CD4-positive, alpha-beta T cell treated with Interleukin-17A for 4 hours (primary cell): ENCODE data around the gene PAK4.
"Not testable (repeated sequence)": the region's sequence is repeated elsewhere in the genome, so short reads cannot be mapped to it uniquely, and the experiment has no call there.

Experiments
- DNase-seq: peaks from one replicate; pipeline ENCODE4 v3.0.0-alpha.2; 2020; ENCODE audit warnings: mixed read lengths

Gene PAK4

DNA sequence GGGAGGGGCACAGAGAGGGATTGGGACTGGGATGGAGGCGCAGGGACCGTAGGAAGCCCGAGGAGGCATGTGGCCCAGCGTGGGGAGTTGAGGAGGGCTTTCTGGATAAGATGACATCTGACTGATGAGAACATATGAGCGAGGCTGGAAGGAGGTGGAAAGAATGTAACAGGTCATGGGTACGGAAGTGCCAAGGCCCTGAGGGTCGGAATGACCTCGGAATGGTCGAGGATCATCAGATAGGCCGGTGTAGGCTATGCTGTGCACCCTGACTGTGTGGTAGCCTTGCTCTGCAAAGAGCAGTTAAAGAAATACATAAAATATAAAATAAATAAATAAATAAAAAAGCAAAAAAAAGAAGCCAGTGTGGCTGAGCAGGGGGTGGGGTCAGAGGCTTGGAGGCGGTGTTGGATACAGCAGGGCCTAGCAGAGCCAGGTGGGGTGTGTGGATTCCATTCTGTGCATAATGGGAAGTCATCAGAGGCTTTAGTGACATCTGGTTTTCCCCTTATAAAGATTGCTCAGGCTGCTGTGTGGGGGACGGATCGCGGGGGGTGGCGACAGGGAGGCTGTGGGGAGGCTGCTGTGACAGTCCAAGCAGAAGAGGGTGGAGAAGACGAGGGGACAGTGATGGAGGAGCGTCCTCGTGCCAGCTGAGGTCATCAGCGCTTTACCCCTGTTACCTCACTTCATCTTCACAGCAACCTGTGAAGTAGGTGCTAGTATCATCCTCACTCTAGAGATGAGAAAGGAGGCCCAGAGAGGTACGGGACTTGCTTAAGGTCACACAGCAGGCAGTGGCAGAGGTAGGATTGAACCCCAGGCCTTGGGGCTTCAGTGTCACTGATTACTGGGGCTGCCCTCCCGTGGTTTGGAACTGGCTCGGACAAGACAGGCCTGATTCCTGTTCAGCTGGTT, 5.0 kb downstream of the PAK4 start:
- DNase-seq, result no peak

DNA sequence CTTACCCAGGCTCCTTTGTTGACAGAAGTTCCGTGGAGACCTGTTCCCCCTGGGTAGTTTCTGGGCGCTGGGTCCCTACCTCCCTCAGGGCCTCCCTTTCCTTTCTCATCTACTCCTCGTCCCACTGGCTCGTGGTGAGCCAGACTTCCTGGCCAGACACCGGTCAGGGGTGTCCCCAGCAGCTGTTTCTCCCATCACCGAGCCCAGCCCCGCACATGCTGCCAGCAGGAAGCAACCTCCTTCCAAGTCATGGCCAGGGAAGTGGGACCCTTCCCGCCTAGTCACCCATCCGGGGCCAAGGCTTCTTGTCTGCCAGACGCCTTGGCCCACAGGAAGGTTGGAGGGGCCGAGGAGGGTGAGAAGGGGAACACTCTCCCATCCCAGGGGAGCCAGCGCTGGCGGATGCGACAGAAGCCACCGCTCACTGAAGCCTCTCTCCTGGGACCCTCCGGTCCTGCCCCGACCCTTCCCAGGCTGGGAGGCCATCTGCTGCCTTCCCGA, 5.7 kb downstream of the PAK4 start:
- no peak for DNase-seq

DNA sequence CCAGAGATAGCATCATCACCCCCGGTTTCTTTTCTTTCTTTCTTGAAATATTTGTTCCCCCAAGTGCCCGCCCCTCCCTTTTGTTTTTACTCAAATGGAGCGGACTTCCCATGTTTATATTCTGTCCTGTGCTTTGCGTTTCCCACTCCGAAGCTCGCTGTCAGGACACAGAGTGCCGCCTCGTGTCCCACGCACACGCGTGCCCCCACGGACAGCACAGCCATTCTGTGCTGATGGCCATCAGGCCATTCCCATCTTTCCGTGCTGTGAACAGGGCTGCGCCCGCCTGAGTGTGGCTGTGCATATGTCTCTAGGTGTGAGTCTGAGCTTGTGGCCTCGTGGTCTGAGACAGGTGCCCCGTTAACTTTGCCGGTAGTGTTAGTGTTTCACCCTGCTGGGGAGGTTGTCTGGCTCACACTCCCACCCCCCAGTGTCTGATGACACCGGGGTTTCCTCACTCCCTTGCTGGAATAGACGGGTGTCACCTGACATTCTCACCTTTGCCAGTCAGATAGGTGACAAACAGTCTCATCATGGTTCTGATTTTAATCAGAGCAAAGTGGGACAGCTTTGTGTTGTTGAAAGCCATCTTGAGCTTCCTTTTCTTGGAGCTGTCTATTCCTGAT, 6.9 kb downstream of the PAK4 start:
- DNase-seq, result no peak

DNA sequence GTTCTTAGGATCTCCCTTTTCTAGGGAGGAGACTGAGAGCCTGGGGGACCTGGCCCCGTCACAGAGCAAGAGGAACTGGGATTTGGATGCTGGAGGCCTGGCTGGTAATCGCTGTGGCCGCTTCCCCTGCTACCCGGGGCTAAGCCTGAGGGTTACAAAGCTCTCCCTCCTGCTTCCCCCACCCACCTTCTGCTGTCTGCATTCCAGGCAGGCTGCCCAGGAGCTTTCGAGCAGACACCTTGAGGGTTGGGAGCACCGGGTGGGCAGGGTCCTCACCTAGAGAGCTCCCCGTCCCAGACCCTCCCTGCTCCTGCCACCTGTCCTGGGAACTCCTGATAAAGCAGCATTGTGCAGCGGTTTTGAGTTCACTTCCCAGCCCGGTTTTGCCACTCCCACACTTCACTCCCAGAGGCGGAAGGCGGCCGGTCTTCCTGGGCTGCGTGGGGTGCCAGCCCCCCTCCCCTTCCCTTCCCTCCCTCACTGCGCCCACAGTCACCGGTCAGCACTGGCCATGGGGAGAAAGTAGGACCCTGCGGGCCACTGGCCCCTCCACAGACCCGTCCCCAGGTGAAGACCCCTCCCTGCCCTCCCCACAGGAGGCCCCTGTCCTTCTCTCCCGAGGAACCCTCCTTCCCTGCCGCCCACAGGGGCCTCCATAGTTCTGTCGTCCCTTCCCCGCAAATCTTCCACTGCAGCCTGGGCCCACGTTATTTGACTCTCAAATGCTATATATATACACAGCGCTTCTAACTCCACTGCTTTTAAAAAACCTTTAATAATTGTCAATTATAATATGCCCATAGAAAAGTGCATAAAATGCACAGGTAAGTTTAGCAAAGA, 8.1 kb downstream of the PAK4 start:
- DNase-seq, result no peak

DNA sequence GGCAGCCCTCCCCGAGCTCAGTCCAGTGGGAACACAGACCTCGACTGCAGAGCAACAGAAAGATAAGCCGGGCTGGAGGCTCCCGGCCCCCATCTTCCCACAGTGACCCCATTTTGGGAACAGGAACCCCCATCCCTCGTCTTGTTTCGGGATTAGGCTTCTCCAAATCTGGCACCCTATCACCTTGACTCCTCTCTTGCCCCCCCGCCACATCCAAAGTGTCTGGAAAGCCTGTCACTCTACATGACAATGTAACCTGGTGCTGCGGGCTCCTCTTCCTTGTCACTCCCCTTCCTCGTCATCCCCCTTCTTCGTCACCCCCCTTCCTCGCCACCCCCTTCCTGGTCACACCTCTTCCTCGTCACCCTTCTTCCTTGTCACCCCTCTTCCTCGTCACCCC, 10.1 kb downstream of the PAK4 start:
- DNase-seq, result no peak

DNA sequence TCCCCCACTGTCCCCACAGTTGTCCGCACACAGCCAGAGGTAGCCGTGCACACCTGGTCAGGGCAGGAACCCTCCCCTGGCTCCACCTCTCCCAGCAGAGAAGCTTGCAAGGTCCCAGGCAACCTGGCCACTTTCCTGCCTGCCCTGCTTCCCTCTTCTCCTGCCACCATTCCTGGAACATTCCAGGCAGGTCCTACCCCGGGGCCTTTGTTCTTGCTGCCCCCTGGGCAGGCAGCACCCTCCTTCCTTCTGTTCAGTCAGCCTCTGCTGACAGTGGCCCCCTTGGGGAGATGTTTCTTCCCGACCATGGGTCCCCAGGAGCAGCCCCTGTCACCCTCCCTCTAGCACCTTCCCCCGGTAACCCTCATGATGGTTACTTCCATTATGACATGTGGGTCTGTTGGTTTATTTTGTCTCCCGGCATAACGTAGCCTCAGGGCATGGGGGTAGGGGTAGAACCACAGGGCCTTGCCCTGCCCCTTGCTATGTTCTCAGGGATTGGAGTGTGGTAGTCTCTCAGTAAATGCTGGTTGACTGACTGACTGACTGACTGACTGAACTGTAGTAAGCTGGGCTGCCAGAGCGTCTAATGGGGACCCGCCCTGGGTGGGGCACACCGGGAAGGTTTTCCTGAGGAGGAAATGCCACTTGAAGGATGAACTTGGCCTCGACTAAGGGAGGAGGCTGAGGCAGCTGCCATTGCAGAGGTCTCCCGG, 10.8 kb downstream of the PAK4 start:
- DNase-seq, result no peak

DNA sequence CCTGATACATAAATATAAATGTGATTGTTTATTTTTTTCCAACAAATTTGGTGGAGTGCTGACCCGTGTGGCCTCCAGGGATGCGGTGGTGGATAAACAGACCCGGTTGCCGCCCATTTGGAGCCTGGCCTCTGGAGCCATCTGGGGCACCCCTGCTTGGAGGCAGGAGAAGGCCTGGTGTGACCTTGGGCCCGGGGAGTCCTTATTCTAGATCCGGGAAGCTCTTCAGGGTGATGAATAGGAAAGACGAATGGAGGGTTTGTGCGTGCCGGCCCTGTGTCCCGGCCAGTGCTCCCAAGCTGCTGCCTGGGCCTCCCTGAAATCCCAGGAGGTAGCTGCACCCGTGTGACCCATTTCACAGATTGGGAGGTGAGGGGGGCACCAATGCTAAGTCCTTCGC, 11.5 kb downstream of the PAK4 start:
- DNase-seq, result no peak

DNA sequence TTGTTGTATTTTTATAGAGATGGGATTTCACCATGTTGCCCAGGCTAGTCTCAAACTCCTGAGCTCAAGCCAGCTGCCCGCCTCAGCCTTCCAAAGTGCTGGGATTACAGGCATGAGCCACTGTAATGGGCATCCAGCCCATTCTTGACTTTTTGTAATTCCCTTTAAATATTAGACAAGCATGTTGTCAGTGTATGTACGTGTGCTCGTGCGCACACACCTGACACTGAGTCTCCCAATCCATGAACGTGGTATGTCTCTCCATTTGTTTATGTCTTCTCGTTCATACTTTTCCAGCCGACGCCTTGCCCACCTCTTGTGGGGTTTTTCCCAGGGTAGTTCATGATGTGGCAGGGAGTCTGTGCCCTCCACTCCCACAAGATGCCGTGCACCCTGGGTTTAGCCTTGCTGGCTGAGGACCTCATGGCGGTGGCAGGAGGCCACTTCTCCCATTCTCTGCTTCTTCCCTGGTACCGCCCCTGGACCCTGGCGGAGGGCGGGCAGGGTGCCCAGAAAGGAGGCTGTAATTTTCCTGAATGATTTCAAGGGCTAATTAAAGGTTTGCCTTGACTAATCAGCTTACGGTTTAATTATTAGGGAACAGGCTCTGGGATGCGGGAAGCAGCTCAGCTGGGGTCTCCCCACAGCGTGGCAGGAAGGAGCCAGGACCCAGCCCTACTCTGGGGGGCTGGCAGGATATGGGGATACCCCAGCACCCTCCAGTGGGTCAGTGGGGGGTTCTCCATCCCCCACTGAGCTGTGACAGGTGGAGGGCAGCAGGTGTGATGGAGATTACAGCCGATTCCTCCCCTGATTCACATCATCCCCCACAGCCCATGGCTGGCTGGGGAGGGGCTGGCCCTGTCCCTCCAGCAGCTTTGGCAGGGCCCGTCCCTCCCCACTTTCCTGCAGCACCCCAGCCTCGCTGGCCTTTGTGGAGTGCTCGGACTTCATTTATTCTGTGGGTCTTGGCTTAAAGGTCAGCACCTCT, 12.9 kb downstream of the PAK4 start:
- no peak for DNase-seq

DNA sequence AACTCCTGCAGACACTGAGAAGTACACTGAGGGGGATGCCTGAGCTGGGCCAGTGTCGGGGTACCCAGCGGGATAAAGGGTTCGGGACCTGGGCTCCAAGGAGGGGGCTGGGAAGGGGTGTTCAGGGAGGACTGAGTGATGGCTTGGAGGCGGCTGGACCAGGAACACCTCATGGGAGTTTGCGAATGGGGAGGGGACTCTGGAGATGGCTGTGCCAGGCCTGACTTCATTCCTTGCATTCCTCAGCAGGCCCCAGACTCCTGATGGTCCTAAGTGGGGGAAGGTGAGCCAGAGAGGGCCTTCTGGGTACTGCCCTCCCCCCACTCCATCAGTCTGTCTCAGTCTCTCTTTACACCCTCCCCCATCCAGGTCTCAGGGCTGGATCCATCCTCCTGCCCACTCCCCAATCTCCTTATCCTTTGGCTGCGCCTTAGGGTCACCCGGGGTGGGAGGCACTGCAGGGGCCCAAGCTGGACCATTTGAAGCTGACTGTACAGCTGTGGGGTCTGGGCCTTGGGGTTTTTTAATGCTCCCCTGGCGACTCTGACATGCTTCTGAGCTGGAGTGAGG, 13.8 kb downstream of the PAK4 start:
- DNase-seq, result no peak

DNA sequence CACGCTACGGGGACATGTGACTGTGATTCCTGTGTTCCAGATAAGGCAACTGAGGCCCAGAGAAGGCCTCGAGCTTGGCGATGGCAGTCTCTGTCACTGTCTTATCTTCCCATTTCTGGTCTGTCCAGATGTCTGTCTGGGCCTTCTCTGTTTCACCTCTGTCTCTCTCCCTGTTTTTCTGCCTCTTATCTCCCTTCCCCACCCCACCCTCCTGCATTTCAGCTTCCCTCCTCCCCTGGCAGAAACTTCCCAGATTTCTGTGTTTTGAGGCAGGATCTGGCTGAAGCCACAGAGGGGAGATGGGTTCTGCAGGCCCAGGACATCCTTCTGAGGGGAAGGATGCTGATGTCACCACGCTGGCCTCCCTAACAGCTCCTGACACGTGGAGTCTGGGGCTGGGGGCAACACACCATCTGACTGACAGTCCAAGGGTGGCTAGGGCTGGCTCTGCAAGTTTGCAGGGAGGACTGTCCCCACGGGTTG, 14.4 kb downstream of the PAK4 start:
- DNase-seq, result no peak

DNA sequence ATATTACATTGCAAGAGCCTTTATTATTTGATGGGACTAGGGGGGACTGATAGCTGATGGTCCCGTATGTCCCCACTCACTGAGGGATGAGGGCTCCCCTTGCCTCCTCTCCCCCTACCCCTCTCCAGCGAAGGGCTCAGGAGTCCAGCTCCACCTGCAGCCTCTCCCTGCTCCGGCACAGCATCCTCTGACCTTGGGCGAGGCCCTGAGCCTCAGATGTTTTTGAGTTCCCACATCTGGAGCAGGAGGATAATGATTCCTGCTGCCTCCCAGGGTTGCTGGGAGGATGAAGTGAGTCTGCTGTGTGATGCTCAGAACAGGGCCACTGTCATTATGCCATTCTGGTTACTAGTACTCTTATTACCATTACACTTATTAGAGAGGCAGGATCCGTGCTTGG, 15.0 kb downstream of the PAK4 start:
- no peak for DNase-seq

DNA sequence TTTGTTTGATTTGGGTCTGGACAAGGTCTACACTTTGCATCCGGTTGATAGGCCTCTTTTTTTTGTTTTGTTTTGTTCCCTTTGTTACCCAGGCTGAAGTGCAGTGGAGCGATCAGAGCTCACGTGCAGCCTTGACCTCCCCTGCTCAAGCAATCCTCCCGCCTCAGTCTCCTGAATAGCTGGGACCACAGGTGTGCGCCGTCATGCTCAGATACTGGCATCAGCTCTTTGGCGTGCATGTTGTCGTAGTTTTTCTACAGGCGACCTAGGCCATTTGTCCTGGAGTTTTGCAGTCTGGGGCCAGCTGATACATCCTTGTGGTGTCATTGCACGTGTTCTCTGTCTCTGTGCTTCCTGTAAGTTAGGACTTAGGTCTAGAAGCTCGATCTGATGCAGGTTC, 16.3 kb downstream of the PAK4 start:
- DNase-seq, result no peak

DNA sequence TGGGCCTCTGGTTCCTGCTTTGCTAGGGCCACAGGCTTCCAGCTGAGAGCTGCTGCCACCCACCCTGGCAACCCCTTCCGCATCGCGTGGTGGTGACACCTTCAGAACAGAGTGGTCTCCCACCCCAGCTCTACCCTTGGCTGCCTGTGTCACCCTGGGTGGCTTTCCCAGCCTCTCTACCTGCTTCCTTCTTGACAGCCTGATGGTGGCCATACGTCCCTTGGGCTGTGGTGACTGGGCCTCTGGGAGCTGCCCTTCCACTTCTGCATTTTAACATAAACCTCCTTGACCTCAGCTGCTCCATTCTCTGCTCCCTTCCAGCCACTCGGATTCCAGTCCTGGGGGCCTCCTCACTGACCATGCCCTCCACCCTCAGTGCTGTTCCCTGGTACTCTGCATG, 17.0 kb downstream of the PAK4 start:
- no peak for DNase-seq

DNA sequence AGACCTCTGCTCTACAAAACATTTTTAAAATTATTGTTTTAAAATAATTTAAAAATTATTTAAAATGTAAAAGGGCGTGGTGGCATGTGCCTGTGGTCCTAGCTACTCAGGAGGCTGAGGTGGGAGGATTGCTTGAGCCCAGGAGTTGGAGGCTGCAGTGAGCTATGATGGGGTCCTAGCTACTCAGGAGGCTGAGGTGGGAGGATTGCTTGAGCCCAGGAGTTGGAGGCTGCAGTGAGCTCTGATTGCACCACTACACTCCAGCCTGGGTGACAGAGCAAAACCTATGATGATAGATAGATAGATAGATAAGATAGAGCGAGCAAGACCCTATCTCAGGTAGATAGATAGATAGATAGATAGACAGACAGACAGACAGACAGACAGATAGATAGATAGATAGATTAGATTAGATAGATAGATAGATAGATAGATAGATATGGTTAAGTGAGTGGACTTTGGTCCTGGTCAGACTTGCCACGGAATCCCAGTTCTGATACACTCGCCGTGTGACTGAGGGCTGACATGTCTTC, 18.2 kb downstream of the PAK4 start:
- not testable (repeated sequence) for DNase-seq

DNA sequence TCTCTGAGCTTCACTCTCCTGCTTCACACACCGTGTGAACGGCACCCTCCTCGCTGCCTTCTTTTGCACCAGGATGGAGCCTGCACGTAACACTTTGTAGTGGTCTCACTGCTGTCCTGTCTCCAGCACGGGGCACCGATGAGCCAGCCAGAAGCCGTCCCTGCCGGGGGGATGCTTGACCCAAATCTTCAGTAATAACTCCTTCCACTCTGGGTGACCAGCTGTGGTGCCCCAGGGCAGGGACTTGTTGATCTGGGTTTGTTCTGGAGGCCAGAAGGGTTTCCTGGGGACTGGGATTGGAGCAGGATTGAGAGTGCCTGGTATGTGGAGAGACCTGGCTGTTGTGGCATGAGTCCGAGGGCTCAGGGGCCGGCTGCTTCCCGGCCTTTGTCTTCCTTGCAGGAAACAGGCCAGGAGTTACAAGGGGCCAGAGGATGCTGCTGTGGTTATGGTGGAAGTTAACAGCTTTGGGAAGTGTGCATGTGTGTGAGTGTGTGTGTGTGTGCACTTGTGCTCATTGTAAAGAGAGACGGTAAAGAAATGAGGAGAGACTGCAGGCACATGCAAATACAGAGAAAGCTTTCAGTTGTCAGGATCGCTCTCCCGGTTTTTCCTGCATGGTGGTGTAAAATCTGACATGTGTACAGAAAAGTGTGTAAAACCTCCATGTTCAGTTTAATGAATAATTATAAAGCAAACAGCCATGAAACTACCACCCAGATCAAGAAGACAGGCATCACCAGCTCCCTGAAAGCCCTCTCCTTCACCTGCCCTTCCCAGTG, 18.9 kb downstream of the PAK4 start:
- no peak for DNase-seq

DNA sequence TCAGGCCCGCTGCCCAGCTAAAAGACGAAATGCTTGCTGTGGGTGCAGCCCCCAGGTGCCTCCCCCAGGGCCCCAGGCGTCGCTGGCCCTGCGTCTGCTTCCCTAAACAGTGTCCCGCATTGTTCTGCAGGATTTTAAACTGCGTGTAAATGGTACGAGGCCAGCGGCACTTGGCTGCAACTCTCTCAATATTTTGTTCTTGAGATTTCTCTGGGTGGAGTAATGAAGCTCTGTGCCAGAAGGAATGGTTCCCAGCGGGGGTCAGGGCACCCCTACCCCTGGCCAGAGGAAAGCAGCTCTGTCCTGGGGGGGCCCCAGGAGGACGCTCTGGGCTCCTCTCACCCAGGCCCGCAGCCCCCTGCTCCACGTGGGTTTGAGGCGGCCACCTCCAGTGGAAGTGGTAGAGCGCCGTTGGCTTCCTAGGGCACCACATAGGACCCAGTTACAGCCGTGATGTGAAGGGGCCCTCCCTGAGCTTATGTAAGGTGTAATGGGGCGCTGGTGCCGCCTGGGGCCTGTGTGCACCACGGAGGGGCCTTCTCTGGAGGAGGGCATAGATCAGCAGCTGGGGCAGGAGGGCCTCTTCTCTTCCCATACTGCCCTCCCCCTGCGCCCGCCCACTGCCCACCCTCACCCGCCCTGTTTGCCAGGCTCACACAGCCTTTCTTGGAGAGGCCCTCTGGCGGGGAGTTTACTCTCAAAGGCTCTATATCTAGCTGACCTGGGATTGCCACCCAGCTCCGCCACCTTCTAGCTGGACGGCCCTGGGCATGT, 19.8 kb downstream of the PAK4 start:
- no peak for DNase-seq

DNA sequence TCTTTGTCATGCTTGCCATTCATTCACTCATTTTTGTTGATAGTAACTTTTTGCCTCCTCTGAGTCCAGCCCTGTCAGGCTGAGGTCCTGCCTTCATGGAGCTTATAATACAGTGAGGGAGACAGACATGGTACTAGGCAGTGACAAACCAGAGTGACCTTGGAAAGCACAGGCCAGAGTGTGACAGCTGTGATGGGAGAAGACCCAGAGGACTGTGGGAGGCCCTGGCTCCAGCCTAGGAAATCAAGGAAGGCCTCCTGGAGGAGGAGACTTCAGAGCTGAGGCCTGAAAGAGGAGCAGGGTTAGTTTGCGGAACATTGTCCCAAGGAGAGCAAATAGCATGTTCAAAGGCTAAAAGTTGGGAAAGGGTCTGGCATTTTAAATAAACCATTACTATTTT, 20.5 kb downstream of the PAK4 start:
- DNase-seq, result no peak

DNA sequence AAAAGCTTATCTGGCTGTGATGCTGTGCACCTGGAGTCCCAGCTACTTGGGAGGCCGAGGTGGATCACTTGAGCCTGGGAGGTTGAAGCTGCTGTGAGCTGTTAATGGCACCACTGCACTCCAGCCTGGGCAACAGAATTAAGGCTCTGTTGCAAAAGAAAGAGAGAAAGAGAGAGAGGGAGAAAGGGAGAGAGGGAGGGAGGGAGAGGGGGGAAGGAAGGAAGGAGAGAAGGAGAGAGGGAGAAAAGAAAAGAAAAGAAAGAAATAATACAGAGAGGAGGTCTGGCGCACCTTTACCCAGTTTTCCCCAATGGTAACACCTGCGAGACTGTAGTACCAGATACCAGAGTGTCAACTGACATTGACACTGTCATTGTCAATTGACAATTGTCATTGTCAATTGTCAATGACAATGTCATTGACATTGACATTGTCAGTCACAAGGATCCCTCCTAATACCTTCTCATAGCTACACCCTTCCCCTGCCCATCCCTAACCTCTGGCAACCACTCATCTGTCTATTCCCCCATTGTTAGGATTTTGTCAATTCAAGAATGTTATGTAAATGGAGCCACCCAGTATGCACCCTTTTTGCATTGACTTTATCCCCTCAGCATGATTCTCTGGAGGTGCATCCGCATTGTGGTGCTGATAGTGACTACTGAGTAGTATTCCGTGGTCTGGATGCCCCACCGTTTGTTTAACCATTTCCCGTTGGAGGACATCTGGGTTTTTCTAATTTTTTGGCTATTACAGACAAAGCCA, 21.3 kb downstream of the PAK4 start:
- no peak for DNase-seq
